ENCODE data around the gene MAST3. TPM values are rescaled to one million over a fixed set of nuclear protein-coding genes. Genes with fewer than 3 reads are reported as not detected.

MAST3 gene
- polyA plus RNA-seq, 3 donors = 6.8 to 34.0 (median 12.4) TPM

DNA sequence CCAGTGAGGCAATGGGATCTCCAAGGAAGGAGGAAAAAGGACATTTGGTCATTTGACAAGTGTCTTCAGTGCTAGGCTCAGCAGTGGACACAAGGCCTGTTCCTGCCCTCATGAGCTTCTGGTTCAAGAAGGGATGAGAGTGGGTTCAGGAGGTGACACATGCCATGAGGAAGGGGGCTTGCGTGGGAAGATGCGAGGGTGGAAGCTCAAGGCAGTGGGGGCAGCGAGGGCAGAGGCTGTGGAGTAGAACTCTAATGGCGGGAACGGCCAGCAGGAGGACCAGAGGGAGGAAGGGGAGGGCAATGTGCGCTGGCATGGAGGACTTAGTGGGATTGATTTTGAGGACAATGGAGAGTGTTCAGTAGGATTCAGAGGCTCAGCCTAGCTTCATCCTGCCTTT lies 58.7 kb downstream of the MAST3 start:
- peaks cover 33 to 48% of the 10 kb centered on the region in 2 donors for H3K4me1 ChIP-seq (ENCODE audit: control insufficient read depth in 1 of 2, insufficient read depth in 2 of 2, low read length in 2 of 2)
- no peak overlapping the region for H3K9ac ChIP-seq (ENCODE audit: insufficient read depth, low read length, poor library complexity, severe bottlenecking)
- Mint-ChIP-seq H3K36me3 (peaks cover 8 to 12% of the 10 kb centered on the region in 2 donors), H3K27ac (no peak overlapping the region), H3K27me3 (ENCODE audit: low read depth in 3 of 3) (peaks cover 0 to 2% (median 1%) of the 10 kb centered on the region in 3 donors), H3K9me3 (no peaks in the 10 kb centered on the region), H3K4me3 (no peak overlapping the region), H3K4me1 (peaks cover 39% of the 10 kb centered on the region)
- no peaks in the 10 kb centered on the region for H3K9me3 ChIP-seq (replicated peaks in 1 of 2; ENCODE audit: control insufficient read depth in 1 of 2, insufficient read depth in 1 of 2, low read length in 2 of 2)
- WGBS (ENCODE audit: insufficient coverage) = 94% methylated on average over 5 of the region's 6 CpGs
- H4K20me1 ChIP-seq (ENCODE audit: insufficient read depth, low read length) = peaks cover 28% of the 10 kb centered on the region
- no peak overlapping the region for H3K4me2 ChIP-seq (replicated peaks; ENCODE audit: extremely low read depth, low read length, poor library complexity, severe bottlenecking)
- no peak overlapping the region for H3K27ac ChIP-seq (ENCODE audit: low read depth in 1 of 2, low read length in 2 of 2)
- peaks cover 16% of the 10 kb centered on the region for H3K79me2 ChIP-seq (ENCODE audit: insufficient read depth, low read length)
- intact Hi-C loops (cut with micrococcal nuclease) = loop anchor here in 1 of 2 donors (10.0 kb wide), 1 partner anchor 49 kb away; the partner anchor contains the start of gene RAB3A
- H3K36me3 ChIP-seq (replicated peaks in 1 of 2; ENCODE audit: control insufficient read depth in 1 of 2, insufficient read depth in 2 of 2, low read length in 2 of 2) = peaks cover 6 to 9% of the 10 kb centered on the region in 2 donors
- TF ChIP-seq, protein P1, sequence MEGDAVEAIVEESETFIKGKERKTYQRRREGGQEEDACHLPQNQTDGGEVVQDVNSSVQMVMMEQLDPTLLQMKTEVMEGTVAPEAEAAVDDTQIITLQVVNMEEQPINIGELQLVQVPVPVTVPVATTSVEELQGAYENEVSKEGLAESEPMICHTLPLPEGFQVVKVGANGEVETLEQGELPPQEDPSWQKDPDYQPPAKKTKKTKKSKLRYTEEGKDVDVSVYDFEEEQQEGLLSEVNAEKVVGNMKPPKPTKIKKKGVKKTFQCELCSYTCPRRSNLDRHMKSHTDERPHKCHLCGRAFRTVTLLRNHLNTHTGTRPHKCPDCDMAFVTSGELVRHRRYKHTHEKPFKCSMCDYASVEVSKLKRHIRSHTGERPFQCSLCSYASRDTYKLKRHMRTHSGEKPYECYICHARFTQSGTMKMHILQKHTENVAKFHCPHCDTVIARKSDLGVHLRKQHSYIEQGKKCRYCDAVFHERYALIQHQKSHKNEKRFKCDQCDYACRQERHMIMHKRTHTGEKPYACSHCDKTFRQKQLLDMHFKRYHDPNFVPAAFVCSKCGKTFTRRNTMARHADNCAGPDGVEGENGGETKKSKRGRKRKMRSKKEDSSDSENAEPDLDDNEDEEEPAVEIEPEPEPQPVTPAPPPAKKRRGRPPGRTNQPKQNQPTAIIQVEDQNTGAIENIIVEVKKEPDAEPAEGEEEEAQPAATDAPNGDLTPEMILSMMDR (IDR thresholded peaks at IDR 0.05) = no peak
- H3K27me3 ChIP-seq (ENCODE audit: control insufficient read depth in 2 of 2, insufficient read depth in 2 of 2, low read length in 2 of 2) = no peaks in the 10 kb centered on the region
- no peak overlapping the region for H2AFZ ChIP-seq (ENCODE audit: insufficient read depth, low read depth, low read length, poor library complexity, severe bottlenecking)
- no peak overlapping the region for H3K4me3 ChIP-seq (replicated peaks in 1 of 3; ENCODE audit: low read depth in 2 of 3, low read length in 3 of 3)
- no peak for DNase-seq

DNA sequence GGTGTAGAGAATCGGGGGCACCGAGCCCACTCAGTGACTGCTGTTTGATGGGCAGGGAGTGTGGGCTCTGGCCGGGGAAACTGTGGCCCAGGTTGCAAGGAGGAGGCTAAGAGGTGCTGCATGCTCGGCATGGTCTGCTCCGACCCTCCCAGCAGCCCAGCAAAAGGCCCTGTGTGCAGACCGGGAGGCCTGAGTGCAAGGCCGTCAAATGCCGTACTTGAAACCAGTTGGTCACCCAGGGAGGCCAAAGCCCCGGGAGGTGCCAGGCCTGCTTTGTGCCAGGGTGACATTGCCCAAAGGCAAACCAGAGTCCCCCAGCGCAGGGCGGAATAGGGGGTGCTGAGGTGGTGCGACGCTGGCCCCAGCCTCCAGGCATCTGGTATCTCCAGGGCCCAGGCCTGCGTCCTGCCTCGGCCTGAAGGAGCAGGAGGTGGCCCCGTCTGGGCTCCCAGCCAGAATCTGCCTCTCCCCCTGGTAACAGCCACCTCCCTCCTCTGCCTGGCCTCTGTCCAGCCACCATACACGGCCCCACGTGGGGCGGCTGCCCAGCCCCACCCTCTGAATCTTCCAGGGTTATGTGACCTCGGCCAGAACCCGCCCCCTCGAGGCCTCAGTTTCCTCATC lies 59.4 kb downstream of the MAST3 start:
- TF ChIP-seq, protein P1 (IDR thresholded peaks at IDR 0.05) = no peak
- H3K4me2 ChIP-seq (replicated peaks; ENCODE audit: extremely low read depth, low read length, poor library complexity, severe bottlenecking) = no peak overlapping the region

More for the DNA sequence above, 59.4 kb downstream of the MAST3 start:
- Histone ChIP-seq H3K79me2 (ENCODE audit: insufficient read depth, low read length) (peaks cover 16% of the 10 kb centered on the region), H3K27me3 (ENCODE audit: control insufficient read depth in 2 of 2, insufficient read depth in 2 of 2, low read length in 2 of 2) (no peaks in the 10 kb centered on the region), H4K20me1 (ENCODE audit: insufficient read depth, low read length) (peaks cover 22% of the 10 kb centered on the region), H3K9me3 (replicated peaks in 1 of 2; ENCODE audit: control insufficient read depth in 1 of 2, insufficient read depth in 1 of 2, low read length in 2 of 2) (no peaks in the 10 kb centered on the region), H2AFZ (ENCODE audit: insufficient read depth, low read depth, low read length, poor library complexity, severe bottlenecking) (no peak overlapping the region), H3K4me3 (replicated peaks in 1 of 3; ENCODE audit: low read depth in 2 of 3, low read length in 3 of 3) (no peak overlapping the region), H3K4me1 (ENCODE audit: control insufficient read depth in 1 of 2, insufficient read depth in 2 of 2, low read length in 2 of 2) (peaks cover 32 to 48% of the 10 kb centered on the region in 2 donors), H3K36me3 (replicated peaks in 1 of 2; ENCODE audit: control insufficient read depth in 1 of 2, insufficient read depth in 2 of 2, low read length in 2 of 2) (peaks cover 7 to 9% of the 10 kb centered on the region in 2 donors), H3K9ac (ENCODE audit: insufficient read depth, low read length, poor library complexity, severe bottlenecking) (peak overlapping the region; percentile 1), H3K27ac (ENCODE audit: low read depth in 1 of 2, low read length in 2 of 2) (no peak overlapping the region)
- intact Hi-C loops (cut with micrococcal nuclease) = loop anchor here in 1 of 2 donors (10.0 kb wide), 1 partner anchor 48 kb away; the partner anchor contains the start of gene RAB3A
- no peak overlapping the region for H3K27ac Mint-ChIP-seq
- DNase-seq = peak in 1 of 3 donors; percentile 35
- peaks cover 8 to 13% of the 10 kb centered on the region in 2 donors for H3K36me3 Mint-ChIP-seq
- no peaks in the 10 kb centered on the region for H3K9me3 Mint-ChIP-seq
- peaks cover 0 to 2% (median 0%) of the 10 kb centered on the region in 3 donors for H3K27me3 Mint-ChIP-seq (ENCODE audit: low read depth in 3 of 3)
- no peak overlapping the region for H3K4me3 Mint-ChIP-seq
- WGBS (ENCODE audit: insufficient coverage) = 40% methylated on average over 18 of the region's 22 CpGs
- H3K4me1 Mint-ChIP-seq = peaks cover 36% of the 10 kb centered on the region

Measured in CD14-positive monocyte (primary cell).